Coronary artery (tissue), 2 donors: Measurements from ENCODE around the gene GPR146.

Experiments used
- DNase-seq: peaks from one replicate; pipeline ENCODE4 v3.0.0-alpha.2; 2017; ENCODE audit warnings: low spot score
- H3K27ac ChIP-seq, 2 donors: fragments of 200-600 bp; sonication (generic); one replicate each; pipeline ENCODE4 v1.5.1; 2016 to 2019
- H3K4me3 ChIP-seq: fragments of 200-600 bp; sonication (generic); 2 replicates; pipeline ENCODE4 v1.5.1; 2016; ENCODE audit warnings: mild to moderate bottlenecking, moderate library complexity
- TF ChIP-seq, protein P1 (sequence below): fragments of 200-600 bp; sonication (generic); IDR thresholded peaks from one replicate; pipeline ENCODE4 v1.5.1; 2019; ENCODE audit warnings: antibody characterized with exemption

The GPR146 gene

GRCh38 chr7:1103009-1103788 is 58.9 kb downstream of the GPR146 start:
- TF ChIP-seq, protein P1, sequence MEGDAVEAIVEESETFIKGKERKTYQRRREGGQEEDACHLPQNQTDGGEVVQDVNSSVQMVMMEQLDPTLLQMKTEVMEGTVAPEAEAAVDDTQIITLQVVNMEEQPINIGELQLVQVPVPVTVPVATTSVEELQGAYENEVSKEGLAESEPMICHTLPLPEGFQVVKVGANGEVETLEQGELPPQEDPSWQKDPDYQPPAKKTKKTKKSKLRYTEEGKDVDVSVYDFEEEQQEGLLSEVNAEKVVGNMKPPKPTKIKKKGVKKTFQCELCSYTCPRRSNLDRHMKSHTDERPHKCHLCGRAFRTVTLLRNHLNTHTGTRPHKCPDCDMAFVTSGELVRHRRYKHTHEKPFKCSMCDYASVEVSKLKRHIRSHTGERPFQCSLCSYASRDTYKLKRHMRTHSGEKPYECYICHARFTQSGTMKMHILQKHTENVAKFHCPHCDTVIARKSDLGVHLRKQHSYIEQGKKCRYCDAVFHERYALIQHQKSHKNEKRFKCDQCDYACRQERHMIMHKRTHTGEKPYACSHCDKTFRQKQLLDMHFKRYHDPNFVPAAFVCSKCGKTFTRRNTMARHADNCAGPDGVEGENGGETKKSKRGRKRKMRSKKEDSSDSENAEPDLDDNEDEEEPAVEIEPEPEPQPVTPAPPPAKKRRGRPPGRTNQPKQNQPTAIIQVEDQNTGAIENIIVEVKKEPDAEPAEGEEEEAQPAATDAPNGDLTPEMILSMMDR = no peak
- no peak for DNase-seq
- no peak overlapping the region for H3K27ac ChIP-seq
- no peak overlapping the region for H3K4me3 ChIP-seq

DNA sequence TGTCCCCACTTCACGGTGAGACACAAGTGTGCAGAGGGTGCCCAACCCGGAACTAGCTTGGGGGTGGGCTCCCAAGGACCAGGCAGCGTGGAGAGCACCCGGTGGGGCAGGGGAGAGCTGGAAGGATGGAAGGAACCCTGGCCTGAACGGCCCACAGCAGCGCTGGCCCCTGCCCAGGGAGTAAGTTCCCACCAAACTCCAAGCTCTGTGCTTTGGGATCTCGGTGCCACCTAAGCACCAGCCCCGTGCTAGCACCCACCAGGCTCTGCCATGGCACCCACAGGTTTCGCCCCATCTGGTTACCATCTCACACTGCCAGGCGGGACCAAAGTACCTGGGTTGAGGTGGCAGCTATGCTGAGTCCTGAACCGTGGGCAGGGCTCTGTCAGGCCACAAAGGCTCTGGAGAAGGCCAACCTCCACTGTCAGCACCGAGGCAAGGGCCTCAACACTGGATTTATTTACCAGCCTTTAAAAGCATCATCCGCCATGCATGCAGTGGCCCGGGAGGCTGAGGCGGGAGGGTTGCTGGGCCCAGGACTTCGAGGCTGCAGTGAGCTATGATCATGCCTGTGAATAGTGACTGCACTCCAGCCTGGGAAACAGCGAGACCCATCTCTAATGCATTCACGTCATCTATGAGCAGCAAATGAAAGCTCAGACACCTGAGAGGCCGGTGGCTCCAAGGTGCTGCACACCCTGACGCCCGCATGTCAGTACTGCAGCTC is 59.6 kb downstream of the GPR146 start:
- DNase-seq = no peak
- TF ChIP-seq, protein P1 = no peak
- H3K4me3 ChIP-seq = no peak overlapping the region
- H3K27ac ChIP-seq = no peak overlapping the region

DNA sequence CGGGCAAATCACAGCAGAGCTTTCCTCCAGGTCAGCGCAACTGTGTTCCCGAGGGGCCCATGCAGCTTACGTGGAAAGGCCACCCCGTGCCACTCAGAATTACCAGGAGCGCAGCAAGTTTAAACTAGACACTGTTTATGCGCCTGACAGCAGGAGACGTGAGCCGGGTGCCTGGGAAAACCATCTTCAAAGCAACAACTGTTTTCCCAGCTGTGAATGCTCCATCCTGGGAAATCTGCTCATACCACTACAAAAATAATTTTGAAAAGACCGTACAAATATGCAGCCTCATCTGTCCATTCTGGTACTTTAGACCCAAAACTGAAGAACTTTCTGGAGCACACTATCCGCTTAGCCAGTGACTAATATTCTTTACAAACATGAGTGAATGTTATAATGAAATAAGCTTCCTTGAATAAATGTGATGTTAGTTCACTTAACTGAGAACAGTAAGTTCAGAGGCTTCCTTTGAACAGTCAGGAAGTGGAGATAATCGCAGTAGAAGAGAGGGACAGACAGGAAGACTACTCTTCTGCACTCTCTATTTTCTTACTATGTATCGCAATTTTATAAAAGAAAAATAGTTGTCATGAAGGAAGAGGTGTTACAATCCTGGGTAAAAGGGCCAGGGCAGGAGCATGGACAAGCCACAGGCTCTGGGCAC is 60.3 kb downstream of the GPR146 start:
- DNase-seq = no peak
- TF ChIP-seq, protein P1 = no peak
- H3K4me3 ChIP-seq = no peak overlapping the region
- no peak overlapping the region for H3K27ac ChIP-seq

DNA sequence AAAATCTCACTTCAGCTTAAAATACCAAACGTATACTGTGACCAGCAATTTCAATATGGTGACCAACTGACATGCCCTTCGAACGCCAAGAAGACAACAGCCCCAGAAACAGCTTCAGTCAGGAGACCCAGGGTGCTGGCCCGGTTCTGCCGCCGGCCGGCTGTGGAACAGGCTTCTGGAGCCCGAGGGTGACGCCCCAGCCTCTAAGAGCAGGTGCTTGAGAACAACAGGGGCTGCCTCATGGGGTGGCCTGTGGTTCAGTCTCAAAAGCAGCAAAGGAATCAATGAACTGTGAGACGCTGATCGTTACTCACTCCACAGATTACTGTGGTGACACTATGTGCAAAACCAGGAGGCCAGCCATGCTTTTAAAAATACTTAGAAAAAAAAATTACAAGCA is 60.8 kb downstream of the GPR146 start:
- Histone ChIP-seq H3K27ac (no peak overlapping the region), H3K4me3 (no peak overlapping the region)
- TF ChIP-seq, protein P1 = no peak
- no peak for DNase-seq

DNA sequence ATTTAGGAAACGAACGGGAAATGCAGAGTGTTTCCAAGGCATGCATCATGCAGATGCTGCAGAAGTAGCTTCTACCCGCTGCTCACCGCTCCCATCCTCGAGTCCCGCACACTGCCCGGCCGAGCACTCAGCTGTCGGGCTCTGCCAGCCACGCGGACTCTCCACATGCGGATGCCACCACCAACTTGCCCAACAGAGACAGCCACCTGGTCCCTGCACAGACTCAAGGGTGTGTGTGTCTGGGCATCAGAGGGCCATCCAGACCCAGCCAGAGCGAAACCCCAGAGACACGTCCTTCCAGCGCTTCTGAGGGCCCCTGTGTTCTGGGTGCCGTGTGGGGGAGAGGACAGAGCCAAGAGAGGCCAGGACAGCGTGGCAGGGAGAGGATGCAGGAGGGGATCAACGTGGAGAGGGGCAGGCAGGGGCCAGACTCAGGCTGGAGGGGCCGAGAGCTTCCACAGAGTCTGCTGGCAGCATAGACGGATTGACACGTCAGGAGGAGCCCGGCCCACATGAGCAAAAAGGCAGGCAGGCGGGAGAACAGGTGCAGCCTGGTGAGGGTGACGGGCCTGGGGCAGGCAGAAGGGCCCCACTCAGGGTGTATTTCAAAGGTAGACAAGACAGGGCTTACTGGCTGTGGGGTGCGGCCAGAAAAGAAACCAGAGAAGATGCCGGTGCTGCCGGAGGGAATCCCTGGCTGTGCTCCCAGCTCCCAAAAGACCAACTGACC is 61.9 kb downstream of the GPR146 start:
- DNase-seq = no peak
- TF ChIP-seq, protein P1 = no peak
- Histone ChIP-seq H3K4me3 (no peak overlapping the region), H3K27ac (no peak overlapping the region)

- TF ChIP-seq, protein P1 = no peak
- DNase-seq = no peak
- no peak overlapping the region for H3K4me3 ChIP-seq
- no peak overlapping the region for H3K27ac ChIP-seq
These were observed 62.6 kb downstream of the GPR146 start for GRCh38 chr7:1106793-1107421.
